ENCODE results near the gene CHMP2B.

The CHMP2B gene, protein sequence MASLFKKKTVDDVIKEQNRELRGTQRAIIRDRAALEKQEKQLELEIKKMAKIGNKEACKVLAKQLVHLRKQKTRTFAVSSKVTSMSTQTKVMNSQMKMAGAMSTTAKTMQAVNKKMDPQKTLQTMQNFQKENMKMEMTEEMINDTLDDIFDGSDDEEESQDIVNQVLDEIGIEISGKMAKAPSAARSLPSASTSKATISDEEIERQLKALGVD

DNA sequence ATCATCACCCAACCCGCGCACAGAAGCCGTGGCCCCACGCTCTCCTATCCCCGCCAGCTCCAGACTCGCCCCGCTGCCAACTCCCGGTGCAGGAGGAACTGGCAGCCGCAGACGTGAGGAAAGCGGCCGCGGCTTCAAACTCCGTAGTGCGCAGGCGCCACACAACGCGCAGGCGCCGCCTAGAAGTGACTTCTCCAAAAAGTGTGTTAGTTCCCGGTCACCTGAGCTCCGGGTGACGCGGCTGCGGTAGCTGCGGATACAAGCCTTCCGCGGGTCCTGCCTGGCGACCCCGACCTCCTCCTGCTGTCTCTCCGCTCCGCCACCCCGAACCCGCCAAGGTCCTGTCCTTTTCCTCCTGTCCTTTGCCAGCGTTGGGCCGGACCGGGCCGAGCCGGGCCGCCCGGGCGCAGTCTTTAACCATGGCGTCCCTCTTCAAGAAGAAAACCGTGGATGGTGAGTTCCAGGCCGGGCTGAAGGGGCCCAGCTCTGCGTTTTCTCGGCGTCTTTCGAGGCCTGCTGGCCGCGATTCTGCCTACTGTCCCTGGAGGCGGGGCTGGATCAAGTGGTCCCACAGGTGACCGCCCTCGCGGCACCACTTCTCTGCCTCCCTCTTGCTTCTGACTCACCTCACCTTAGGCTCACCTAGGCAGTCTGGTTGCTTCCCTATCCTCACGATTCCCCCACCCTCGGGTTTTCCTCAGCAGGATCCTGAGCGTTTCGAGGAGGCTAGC lies at the start of gene CHMP2B:
CHMP2B (plus strand) TSS at position 206 of the 731 bp plus-strand sequence; CDS start at position 420, 214 bp downstream.
- DNase-seq = peak; percentile 93

DNA sequence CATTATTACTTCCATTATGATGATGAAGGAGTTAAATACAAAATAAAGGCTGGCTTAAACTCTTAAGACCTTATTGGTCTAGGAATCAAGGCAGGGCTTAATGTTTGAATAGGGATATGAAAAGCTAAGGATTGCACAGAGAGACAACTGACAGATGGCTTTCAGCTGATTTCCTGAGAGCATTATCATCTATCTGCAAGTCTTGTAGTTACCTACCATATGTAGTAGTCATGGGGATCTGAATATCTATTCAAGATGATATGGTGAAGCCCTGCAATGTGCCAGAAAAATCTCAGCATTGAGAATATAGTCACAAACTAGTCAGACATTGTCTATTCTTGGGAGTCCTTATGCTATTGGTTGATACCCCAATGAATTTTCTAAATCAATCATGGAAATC lies 47.5 kb upstream of the CHMP2B start:
- no peak for DNase-seq

DNA sequence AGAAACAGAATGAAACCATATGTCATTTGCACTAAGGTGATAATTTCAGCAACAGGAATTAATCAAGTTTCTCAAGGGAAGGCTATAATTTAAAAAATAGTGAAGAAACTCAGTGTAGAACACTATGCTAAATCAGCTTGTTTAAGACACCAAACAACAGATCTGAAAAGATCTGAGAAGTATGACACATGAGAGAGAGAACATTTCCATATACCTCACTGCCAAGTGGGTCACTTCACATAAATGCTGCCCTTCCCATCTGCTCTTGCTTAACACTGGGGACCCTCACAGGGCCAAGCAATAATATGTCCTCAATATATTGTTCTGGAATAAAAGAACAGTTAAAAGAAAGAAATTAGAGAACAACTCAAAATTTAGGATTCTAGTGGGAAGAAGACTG lies 45.6 kb upstream of the CHMP2B start:
- DNase-seq = no peak

DNA sequence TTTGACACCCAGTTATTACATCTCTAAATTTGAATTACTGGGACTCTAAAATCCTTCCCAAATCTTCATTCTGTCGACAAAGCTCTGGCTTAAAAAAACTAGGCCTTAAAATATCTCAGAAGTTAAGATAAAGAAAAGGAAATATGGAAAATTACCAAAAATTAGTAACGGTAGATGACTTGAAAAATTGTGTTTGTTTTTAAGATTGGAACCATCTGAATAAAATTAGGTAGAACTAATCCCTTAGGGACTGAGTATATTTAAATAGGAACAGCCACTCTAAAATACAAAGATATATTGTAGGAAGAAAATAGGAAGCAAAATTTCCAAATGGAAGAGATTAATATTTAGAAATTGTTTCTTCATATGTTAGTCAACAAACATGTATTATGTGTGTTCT lies 45.1 kb upstream of the CHMP2B start:
- DNase-seq = no peak

DNA sequence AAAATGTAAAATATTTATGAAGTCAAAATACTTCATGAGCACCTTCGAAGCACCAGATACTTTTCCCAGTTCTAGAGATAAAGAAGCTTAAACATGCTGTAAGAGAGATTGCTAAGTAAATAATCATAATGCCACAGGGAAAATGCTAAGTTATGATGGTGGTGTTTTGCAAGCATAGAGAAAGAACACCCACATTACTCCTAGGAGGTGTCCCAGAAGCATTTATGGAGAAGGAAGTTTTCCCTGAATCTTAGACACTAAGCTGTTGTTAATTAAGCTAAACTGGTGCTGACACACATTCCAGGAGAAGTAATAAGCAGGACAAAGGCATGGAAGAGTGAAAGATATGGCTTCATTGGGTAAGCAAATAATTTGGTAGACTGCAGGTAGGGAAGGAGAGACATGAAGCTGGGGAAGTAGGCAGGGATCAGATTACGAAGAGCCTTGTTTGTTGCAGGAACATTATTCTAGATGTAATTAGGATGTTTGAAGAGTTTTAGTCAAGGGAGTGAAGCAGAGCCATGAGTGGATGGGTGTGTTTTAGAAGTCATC lies 40.4 kb upstream of the CHMP2B start:
- DNase-seq = no peak

DNA sequence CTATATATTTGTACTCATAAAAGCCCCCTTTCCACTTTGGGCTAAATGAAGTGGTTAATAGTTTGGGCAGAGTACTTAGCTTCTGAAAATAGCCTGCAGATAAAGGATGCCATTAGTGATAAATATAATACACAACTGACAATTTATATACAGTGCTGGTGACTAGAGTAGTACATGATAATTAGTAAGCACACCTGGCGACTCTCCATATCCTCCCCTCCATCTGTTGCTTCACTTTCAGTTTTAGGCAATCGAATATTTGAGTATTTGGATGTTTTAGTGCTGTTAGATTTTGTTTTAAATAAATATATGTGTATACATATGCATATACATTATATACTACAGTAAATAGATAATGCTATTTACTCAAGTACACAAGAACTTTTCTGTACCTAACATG lies 35.9 kb upstream of the CHMP2B start:
- DNase-seq = no peak

DNA sequence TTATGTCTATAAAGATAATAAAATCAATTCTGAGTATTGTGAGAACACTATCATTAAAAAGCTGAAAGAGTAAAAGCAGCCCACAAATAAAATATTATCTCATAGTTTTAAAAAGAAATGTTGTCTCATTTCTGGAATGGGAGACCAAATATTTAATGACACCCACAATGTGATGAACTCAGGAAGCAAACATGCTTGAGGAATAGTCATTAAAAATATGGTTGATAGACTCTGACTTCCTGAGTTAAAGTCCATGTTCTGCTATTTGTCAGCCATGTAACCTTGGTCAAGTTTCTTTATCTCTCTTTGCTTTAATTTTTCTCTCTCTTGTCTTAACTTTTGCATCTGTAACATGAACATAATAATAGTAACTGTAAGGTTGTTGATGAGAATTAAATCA lies 35.5 kb upstream of the CHMP2B start:
- no peak for DNase-seq

DNA sequence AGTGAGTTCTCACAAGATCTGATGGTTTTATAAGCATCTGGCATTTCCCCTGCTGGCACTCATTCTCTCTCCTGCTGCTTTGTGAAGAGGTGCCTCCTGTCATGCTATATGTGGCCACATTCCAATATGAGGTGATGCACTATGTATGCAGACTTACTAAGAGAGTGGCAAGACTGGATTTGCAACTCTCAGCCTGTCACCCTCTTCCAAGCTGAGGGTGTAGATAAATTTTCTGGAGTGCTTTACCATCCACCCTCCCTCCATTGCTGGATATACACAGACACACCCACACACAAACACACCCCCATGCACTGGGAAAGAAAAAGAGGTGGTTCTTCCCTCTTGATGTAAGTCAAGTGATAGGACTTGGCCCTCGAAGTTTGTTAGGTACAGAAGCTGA lies 30.2 kb upstream of the CHMP2B start:
- DNase-seq = no peak

DNA sequence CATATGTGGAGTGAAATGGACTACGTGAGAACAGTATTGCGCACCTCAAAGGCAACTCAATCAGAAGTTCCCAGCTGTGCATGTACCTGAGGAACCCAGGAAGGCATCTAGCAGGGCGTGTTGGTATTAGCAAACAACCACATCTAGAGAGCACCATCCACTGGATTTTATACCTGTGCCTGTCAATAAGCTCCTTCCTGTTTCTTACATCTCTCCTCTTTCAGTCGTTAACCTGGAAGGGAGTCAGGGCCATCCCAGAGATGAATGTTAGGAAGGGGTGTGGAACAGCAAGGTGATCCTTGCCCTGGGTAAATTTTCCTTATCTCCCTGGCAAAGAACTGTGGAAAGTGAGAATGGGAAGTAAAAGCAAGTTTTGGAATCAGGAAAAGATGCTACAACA lies 29.6 kb upstream of the CHMP2B start:
- DNase-seq = no peak

DNA sequence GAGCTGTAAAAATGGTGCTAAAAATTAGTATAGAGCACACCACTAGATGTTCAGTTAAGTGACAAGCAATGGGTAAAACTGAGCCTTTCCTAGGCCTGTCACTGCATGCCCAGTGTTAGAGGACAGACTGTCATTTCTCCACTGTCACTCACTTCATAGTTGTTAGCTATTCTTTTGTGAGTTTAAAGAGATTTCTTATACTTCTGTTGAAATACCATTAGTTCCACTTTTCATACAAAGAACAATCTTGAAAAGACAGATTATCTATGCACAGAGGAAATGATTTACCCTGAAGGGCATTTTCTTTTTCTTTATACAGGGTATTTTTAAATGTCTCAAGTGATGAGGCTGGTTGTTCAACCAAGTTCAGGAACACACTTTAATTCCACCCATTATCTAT lies 28.3 kb upstream of the CHMP2B start:
- no peak for DNase-seq

DNA sequence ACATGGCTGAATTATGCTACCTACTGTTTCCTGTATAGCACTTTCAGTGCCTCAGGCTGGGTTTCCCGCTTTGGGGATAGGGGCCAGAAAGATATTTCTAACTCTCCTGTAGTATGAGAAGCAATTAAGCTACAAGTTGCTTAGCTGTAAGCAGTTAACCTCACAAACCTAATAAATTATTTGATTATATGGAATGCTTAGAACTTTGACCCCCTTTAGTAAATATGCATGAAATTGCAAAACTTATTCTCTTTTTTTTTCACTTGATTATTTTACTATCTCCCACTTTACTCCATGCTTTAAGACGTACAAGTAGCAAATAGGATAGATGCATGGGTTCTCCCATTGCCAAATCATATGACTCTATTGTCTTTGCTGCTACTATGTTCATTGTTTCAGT lies 27.5 kb upstream of the CHMP2B start:
- DNase-seq = no peak

DNA sequence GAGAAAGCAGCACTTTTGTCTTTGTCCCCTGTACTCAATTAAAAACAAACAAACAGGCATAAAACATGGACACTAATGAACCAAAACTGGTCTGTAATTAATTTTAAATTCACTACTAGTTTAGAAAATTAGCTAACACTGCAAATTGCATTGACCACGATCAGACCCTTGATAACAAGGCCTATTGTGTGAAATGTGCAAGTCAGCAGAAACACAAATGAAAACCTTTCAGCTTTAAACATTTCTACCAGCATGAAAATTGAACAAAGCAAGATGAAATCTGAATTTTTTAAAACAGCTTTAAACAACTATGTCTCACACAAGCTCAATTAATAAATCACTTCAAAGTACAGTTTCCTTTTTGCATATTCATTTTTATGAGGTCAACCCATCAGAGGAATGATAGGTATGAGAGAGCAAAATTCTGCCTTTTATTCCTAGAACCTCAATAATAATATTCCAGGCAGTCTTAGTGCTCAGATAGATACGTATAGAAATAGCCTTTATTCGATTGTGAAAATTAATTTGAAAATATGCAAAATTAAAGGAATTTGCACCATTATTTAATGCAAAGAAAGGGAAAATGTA lies 27.0 kb upstream of the CHMP2B start:
- no peak for DNase-seq

DNA sequence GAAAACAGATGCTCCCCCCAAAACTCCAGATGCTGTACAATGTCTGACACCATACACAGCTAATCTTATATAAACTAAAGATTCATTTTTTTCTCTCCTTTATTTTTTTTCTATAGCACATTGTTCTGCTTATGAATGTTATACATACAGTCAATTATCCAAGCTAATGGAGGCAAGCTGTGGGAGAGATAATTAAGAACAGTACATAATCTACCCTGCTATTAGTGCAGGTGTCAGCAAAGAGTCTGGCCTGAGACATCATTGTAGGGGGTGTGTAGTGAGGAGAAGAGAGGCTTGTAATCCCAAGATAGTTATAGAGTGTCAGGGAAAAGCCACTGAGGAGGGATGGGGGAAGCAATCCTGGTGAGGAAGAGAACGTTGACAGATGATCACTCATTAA lies 25.4 kb upstream of the CHMP2B start:
- DNase-seq = no peak

DNA sequence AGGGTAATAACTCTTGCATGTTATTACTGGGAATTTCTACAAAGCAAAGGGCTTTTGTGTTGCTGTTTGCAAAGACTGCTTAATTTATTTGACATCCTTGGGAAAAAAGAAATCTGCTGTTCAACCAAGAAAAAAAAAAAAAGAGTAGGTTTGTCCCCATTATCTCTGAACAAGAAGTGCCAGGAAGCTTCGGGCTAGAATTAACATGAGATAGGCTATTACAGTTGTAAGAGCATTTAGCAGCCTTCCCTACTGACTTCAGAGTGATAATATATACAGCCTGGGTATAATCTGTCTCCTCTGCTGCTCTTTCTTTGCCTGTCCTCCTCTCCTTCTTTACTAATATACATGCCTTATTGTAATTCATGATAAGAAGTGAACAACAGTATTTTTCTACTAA lies 23.3 kb upstream of the CHMP2B start:
- DNase-seq = no peak

DNA sequence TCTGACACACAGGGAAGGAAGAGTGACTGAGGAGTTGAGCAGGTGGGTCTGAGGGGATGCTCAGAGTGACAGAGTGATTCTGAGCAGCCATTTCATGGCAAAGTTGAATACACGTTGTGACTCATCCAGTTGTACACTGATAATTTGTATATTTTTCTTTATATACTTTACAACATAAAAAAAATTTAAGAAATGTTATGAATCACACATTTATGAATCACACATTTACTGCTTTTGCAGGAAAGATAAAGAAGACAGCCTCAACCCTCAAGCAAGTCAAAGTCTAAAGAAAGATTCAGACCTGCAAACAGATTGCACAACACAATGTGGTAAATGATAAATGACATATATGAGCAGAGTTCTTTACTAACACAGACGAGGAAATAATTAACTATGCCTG lies 21.0 kb upstream of the CHMP2B start:
- DNase-seq = no peak

DNA sequence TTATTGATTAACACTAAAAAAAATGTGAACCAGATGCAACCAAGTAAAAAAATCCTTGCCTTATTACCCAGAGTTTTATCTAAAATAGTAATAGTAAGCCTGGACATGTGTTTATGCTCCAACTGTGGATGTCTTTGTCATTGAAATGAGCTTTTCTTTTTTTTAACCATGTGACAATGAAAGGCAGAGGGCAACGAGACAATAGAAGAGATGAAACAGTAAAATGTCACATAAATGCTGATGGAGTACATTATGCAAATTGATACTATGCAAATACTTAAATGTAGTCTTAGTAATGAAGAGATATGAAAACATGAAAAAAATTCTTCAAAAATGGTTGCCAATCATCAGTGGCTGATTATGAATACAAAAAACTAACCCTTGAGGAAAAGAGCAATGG lies 20.5 kb upstream of the CHMP2B start:
- no peak for DNase-seq

DNA sequence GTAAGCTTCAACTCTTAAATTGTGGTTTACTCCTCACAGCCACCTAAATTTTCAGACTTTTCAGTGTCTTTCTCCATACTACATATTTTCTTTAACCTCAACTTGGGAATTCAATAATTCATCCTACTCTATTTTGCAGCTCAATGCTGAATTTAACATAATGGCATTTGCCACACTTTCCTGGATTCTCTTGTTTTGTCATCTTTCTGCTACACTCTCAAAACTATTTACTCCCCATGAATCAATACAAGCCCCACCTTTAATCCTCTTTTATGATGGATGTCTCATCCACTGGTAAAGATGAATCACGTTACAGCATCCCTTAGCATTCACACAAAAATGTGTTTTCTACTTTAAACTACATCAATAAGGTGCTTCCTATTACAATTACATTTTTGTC lies 19.6 kb upstream of the CHMP2B start:
- no peak for DNase-seq

DNA sequence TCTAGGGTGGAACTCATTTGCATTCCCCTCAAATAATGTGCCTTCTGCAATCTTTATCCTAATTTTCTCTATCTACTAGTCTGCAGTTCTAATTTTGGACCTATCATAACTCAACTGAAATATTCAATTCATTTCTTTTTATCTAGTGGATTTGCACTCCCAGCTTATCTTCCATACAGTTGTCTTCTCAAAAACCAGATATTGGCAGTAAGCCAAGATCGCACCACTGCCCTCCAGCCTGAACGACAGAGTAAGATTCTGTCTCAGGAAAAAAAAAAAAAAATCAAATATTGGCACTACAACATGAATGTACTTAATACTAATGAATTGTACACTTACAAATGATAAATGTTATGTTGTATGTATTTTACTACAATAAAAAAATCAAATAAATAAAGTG lies 18.0 kb upstream of the CHMP2B start:
- DNase-seq = no peak

DNA sequence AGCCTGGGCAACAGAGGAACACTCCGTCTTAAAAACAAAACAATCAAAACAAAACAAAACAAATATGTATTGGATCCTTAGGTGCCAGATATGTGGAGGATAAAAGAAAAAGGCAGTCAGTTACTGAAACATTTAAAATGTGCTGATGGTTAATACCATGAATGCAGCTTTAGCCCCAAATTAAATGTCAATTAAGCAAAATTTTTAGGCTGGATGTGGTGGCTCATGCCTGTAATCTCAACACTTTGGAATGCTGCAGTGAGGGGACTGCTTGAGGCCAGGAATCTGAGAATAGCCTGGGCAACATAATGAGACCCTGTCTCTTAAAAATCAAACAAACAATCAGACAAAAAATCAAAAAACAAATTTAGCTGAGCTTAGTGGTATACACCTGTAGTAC lies 8.5 kb upstream of the CHMP2B start:
- DNase-seq = no peak

DNA sequence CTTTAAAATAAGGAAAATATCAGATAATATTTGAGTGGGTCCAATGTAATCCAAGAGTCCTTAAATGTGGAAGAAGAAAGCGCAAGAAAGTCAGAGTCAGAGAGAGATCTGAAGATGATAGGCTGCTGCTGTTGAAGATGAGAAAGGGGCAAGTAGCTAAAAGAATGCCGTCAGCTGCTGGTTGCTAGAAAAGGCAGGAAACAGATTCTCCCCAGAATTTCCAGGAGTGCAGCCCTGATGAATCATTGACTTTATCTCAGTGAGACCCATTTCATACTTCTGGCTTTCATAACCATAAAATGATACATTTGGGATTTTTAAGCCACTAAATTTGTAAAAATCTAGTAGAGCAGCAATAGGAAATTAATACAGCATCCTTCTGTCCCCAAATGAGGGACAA lies 7.5 kb upstream of the CHMP2B start:
- no peak for DNase-seq

DNA sequence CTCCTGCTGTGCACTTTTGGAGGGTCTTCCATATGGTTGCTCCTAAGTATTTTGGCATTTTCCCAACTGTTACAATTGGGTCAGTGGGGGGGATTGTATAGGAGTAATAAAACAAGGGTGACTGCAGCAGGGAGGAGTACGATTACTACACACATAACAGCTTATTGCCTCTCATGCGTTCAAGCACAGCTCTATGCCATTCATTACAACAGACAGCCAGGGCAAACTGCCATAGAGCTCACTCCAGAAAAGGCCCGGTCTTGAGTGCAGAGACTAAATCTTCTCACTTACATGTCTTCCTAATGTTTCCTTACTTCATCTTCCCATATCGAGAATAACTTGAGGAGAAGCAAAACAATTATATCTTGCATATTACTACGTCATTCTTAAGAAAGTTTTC lies 1.4 kb upstream of the CHMP2B start:
- no peak for DNase-seq

DNA sequence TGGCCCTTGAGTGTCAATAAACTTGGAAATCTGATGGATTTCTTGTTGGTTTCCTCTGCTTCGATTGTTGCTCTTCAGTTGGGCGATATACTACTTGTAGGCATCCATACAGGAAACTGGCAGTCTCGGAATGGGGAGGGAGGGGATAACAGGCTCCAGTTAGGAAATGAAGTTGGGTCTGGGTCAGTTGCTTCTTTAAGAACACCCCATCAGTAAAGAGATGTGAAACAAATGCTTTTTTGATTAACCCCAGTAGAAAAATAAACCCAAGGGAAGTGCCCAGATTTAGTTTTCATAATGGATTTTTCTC lies 681 bp downstream of the CHMP2B start:
- DNase-seq = no peak

DNA sequence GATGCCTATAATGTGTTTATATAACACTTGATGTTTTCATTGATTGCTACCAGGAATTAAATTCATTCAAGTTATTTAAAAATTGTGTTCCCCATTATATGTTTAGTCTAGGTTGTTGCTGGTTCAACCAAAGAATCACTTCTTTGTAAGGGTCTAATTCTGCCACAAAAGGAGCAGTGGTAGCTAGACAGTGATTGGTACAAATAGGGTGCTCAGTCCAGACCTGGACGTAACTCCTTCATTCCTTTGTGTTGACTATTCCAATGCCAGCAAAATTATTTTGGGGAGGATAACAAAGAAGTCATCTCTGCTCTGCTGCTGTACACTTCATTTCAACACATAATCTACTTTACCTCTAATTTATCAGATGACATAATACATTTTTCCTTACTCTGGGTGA lies 1.2 kb downstream of the CHMP2B start:
- no peak for DNase-seq

DNA sequence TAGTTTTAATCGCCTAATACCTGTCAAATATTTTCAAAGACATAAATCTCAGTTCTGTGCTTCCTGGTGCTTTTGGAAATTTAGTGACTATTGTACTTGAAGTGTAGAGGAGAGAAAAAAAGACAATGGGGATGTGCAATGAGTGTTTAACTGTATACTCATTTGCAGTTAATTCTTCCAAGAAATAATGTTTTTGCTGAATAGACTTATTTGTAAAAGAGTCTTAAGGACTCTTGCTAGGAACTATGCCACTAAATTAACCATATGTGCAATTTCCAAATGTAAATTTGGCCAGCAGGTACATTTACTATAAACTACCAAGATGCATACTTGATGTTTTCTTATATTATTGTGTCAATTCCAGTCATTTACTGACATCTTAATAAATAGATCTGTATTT lies 2.0 kb downstream of the CHMP2B start:
- no peak for DNase-seq

DNA sequence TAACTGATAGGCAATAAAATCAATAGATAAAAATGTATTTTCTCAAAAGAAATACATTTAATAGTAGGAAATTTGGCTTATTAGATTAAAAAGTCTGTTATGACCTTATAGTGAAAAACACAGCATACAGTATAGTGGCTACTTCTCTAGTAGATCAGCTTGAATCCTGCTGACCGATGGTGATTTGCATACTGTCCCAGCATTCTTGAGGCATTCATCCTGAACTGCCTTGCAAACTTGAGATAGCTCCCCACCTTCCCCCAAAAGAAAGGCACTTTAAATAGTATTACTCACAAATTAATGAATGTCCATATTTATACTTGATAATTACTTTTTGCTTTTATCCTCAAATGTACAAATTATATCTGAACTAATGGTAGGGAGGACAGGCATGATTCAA lies 6.7 kb downstream of the CHMP2B start:
- DNase-seq = no peak
